Heart right ventricle (tissue), 16 donors: ENCODE measurements around the gene CYS1. TPM values are rescaled to one million over a fixed set of nuclear protein-coding genes. Genes with fewer than 3 reads are reported as not detected.

Experiments
- ATAC-seq, 8 donors: fragments of 200-7000 bp; cut with Tn5 transposase; one replicate each; pipeline ENCODE4 v1.9.1; 2020; ENCODE audit warnings: mild to moderate bottlenecking in 8 of 8, moderate library complexity in 8 of 8, moderate number of reproducible peaks in 1 of 8
- DNase-seq, 2 donors: peaks; one replicate each; pipeline ENCODE4 v3.0.0-alpha.2; 2020
- H3K27ac ChIP-seq, 10 donors: fragments of 200-600 bp; sonication (generic) in 2 of 10; one replicate each; pipeline versions ENCODE4 v1.5.0 to v1.8.0; 2020 to 2022; ENCODE audit warnings: mild to moderate bottlenecking in 3 of 10
- H3K27me3 ChIP-seq, 7 donors: fragments of 200-600 bp; one replicate each; pipeline ENCODE4 v1.8.0; 2021 to 2022; ENCODE audit warnings: mild to moderate bottlenecking in 2 of 7
- H3K36me3 ChIP-seq, 9 donors: fragments of 200-600 bp; sonication (generic) in 1 of 9; one replicate each; pipeline versions ENCODE4 v1.5.0 to v1.8.0; 2020 to 2022; ENCODE audit warnings: mild to moderate bottlenecking in 2 of 9
- H3K4me1 ChIP-seq, 9 donors: fragments of 200-600 bp; sonication (generic) in 1 of 9; one replicate each; pipeline versions ENCODE4 v1.5.0 to v1.8.0; 2020 to 2022; ENCODE audit warnings: mild to moderate bottlenecking in 4 of 9
- H3K4me3 ChIP-seq, 10 donors: fragments of 200-600 bp; sonication (generic) in 2 of 10; one replicate each; pipeline versions ENCODE4 v1.5.0 to v1.8.0; 2020 to 2022; ENCODE audit warnings: mild to moderate bottlenecking in 7 of 10, moderate library complexity in 2 of 10
- H3K9me3 ChIP-seq, 11 donors: fragments of 200-600 bp in 10 of 11; sonication (generic) in 2 of 11; one replicate each; pipeline versions ENCODE4 v1.5.0 to v1.8.0; 2013 to 2022; ENCODE audit warnings: mild to moderate bottlenecking in 2 of 11, control low read depth in 1 of 11, moderate library complexity in 1 of 11
- WGBS, 2 donors: extraction: QIAGEN DNeasy Blood & Tissue Kit; methylation state at CpG; one replicate each; pipeline ENCODE4 v1.1.7; 2013; ENCODE audit warnings: inconsistent platforms in 1 of 2; 5-methylcytosine and 5-hydroxymethylcytosine counted together
- intact Hi-C, 10 donors: fragments of 100-400 bp; cut with DNase I; formaldehyde crosslinking; loops; one replicate each; pipeline versions ENCODE4 v1.11.1 to v1.14.2; 2022
- polyA plus RNA-seq, 2 donors: library from polyadenylated mRNA; stranded (reverse); fragments of 200-250 nt; gene quantifications; one replicate each; pipeline ENCODE4 v1.2.3, GENCODE V29; 2013
- total RNA-seq, 10 donors: library from RNA; stranded (reverse); fragmentation: NEBNext Ultra II Directional in 3 of 10; extraction: Animal tissue kit (Norgen Biotek cat#: 25700) in 3 of 10; gene quantifications; one replicate each; pipeline versions ENCODE4 v1.2.1 to v1.2.4, GENCODE V29; 2021 to 2023
- TF ChIP-seq, protein P1 (sequence below), 9 donors: fragments of 200-600 bp; sonication (generic) in 2 of 9; IDR thresholded peaks; one replicate each; pipeline versions ENCODE4 v1.5.0 to v1.8.0; 2021 to 2022; ENCODE audit warnings: antibody characterized with exemption in 9 of 9, mild to moderate bottlenecking in 5 of 9, moderate library complexity in 1 of 9
- donor health status: Arrhythmogenic right ventricular cardiomyopathy.
- donor health status: ischemic (EF 13 %, LVEDD 7.1; RV severe dilation, severe dysfunction).
- donor health status: healthy with polysubstance abuse.
- donor health status: DM: no; HTN: yes; CAD: no.
- donor health status: DM: no; HTN: no; CAD: no.
- donor health status: ischemic (EF 25% LVEDD 6.9; RV normal size, moderate dysfunction).
- donor health status: ischemic (EF 25% LVEDD 5.7; RV mildly dilated, moderate dysfunction).
- donor health status: healthy.
- donor health status: DM: yes; HTN: yes; CAD: no.
- donor health status: Ischemic cardiomyopathy.
- donor health status: ischemic (EF 35%, LVEDD 5.7; RV mildly dilated, moderate dysfunction).
- donor health status: nonischemic (EF 11% LVEDD 7.7; RV severe dilation, severe dysfunction).
- donor health status: DM: yes; HTN: yes; CAD: no.
- donor health status: PGD.
- donor health status: ischemic (EF 29% LVEDD 5.4; RV normal size, mild dysfunction).
- donor health status: nonischemic (EF 23%, LVEDD 6.1; RV moderate dilation, normal function).

CYS1 gene
- total and polyA plus RNA-seq, 12 donors, result 0.38 to 7.2 (median 2.8) TPM

DNA sequence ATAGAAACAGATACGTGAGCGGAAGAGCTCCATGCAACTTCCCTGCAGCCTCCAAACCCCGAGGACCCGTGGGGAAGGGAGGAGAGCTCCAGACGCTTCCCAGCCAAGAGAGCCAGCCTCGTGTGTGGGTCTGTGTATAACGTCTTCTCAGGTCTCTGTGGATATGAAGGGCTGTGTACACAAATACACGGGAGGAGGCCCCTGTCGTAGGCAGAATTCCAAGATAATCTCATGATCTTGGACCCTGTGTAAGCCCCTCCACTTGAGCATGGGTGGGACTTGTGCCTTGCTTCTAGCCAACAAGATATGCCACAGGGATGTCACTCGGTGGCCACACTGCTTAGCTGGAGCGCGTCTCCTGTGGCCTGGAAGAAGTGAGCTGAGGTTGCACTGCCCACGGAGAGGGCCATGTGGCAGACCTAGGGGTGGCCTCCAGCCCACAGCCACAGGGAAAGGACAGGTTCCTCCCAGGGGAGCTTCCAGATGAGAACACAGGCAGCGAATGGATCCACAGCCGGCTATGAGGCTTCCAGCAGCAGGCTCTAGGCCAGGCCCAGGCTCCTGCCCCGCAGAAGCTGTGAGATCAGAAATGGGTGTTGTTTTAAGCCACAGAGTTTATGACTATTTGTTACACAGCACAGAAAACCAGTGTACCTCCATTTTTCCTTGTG lies 52.4 kb downstream of the CYS1 start:
- ATAC-seq (peak in 3 of 8 donors; percentile 3 to 20 (median 8)), DNase-seq (no peak)
- intact Hi-C loops, result loop anchor here in 1 of 10 donors (5.0 kb wide), 1 partner anchor 40 kb away; no protein-coding TSS in a partner anchor
- TF ChIP-seq, protein P1, sequence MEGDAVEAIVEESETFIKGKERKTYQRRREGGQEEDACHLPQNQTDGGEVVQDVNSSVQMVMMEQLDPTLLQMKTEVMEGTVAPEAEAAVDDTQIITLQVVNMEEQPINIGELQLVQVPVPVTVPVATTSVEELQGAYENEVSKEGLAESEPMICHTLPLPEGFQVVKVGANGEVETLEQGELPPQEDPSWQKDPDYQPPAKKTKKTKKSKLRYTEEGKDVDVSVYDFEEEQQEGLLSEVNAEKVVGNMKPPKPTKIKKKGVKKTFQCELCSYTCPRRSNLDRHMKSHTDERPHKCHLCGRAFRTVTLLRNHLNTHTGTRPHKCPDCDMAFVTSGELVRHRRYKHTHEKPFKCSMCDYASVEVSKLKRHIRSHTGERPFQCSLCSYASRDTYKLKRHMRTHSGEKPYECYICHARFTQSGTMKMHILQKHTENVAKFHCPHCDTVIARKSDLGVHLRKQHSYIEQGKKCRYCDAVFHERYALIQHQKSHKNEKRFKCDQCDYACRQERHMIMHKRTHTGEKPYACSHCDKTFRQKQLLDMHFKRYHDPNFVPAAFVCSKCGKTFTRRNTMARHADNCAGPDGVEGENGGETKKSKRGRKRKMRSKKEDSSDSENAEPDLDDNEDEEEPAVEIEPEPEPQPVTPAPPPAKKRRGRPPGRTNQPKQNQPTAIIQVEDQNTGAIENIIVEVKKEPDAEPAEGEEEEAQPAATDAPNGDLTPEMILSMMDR (IDR thresholded peaks at IDR 0.05), result no peak
- peak overlapping the region in 9 of 10 donors; percentile 65 to 91 (median 83) for H3K27ac ChIP-seq
- H3K9me3 ChIP-seq, result no peaks in the 10 kb centered on the region
- no peak overlapping the region for H3K4me3 ChIP-seq
- peaks cover 14 to 39% (median 31%) of the 10 kb centered on the region in 9 donors for H3K4me1 ChIP-seq
- WGBS, 2 donors, result 69 to 72% methylated on average over 16 of the region's 16 CpGs
- H3K27me3 ChIP-seq, result no peaks in the 10 kb centered on the region
- no peaks in the 10 kb centered on the region for H3K36me3 ChIP-seq

DNA sequence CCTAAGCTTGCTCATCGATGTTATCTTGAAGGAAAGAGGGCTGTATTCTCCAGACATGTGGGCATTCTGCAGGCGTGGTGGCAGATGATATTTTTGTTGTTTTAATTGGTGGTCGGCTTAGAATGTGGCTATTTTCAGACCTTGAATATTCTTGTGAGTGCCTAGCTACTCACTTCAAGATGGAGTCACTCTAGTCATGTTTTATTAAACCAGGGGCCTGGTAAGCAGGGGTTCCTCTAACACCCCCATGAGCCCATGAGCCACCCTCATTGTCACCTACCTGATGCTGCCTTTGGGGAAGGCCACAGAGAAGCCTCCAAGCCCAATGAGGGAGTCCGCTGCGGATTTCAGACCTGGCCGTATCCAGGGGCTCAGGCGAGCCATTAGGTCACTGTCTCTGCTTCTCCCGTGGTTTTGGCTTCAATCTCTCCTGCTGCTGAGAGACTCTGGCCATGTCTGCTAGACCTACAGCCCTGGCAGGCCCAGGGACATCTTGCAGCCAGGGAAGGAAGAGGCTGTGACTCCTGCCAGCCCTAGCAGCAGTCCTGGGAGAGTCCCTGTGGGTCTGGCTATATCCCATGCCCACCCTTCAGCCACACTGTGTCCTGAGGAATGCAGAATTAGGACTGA lies 53.2 kb downstream of the CYS1 start:
- H3K27me3 ChIP-seq, result no peaks in the 10 kb centered on the region
- no peak overlapping the region for H3K4me3 ChIP-seq
- no peaks in the 10 kb centered on the region for H3K36me3 ChIP-seq
- ATAC-seq (no peak), DNase-seq (no peak)
- H3K4me1 ChIP-seq, result peaks cover 14 to 39% (median 31%) of the 10 kb centered on the region in 9 donors
- 85 to 91% methylated on average over 8 of the region's 8 CpGs for WGBS, 2 donors
- peak overlapping the region in 7 of 10 donors; percentile 80 to 91 (median 83) for H3K27ac ChIP-seq
- intact Hi-C loops, result loop anchor here in 1 of 10 donors (5.0 kb wide), 1 partner anchor 40 kb away; no protein-coding TSS in a partner anchor
- H3K9me3 ChIP-seq, result no peaks in the 10 kb centered on the region
- TF ChIP-seq, protein P1 (IDR thresholded peaks at IDR 0.05), result no peak

DNA sequence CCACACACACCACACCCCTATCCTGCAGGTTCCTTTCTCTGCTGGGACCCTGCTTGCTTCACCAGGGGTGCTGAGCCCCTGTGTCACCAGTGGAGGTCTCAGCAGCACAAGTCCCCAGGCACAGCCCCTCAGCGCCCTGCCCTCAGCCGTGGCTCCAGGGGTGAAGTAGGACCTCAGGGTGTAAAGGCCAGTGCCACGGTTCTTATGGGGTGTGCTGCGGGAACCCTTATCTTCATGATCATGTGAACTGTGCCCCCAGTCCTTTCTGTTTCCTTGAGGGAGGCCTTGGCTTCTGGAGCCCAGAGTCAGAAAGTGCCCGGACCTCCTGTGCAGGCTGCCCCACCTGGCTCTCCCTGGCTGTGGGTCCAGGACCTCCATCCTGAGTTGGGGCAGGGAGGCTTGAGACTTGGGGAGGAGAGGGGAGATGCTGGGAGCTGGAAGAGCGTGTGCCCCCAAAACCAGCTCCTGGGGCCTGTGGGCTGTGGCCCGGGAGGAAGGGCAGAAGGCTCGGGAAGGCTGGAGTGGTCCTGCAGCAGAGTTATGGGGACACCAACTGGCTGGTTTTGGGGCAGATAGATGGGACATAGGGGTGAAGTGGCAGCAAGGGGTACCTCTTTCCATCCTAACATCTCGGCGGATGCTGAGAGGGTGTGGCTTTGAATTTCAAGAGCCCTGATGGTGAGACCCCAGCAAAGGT lies 57.1 kb downstream of the CYS1 start:
- no peak overlapping the region for H3K27ac ChIP-seq
- ATAC-seq, result no peak
- no peaks in the 10 kb centered on the region for H3K36me3 ChIP-seq
- intact Hi-C loops, result no loop called here
- peaks cover 4 to 18% (median 6%) of the 10 kb centered on the region in 9 donors for H3K4me1 ChIP-seq
- TF ChIP-seq, protein P1 (IDR thresholded peaks at IDR 0.05), result peak in 2 of 9 donors; percentile 12 to 24
- WGBS, 2 donors, result 85 to 91% methylated on average over 10 of the region's 10 CpGs
- no peak overlapping the region for H3K4me3 ChIP-seq
- DNase-seq, result no peak
- H3K27me3 ChIP-seq, result no peaks in the 10 kb centered on the region
- H3K9me3 ChIP-seq, result no peaks in the 10 kb centered on the region

DNA sequence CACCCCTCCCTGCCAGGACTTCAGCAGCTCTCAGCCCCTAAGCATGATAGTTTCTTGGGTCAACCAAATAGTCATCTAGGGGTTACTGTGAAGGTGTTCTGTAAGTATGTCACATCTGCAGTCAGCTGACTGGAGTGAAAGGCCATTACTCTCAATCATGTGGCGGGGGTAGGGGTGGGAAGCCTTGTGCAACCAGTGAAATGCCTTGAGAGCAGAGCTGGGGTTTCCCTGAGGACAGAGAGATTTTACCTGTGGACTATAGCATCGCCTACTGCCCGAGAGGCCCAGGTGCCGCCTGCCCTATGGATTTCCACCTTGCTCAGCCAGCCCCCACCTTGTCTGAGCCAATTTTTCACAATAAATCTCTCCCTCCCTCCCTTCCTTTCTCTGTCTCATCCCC lies 57.8 kb downstream of the CYS1 start:
- DNase-seq (no peak), ATAC-seq (no peak)
- TF ChIP-seq, protein P1 (IDR thresholded peaks at IDR 0.05), result no peak
- intact Hi-C loops, result no loop called here
- no peak overlapping the region for H3K4me3 ChIP-seq
- H3K4me1 ChIP-seq, result peaks cover 0 to 14% (median 0%) of the 10 kb centered on the region in 9 donors
- no peaks in the 10 kb centered on the region for H3K27me3 ChIP-seq
- 96 to 97% methylated on average over 4 of the region's 4 CpGs for WGBS, 2 donors
- no peaks in the 10 kb centered on the region for H3K36me3 ChIP-seq
- H3K9me3 ChIP-seq, result peaks cover 0 to 6% (median 0%) of the 10 kb centered on the region in 11 donors
- no peak overlapping the region for H3K27ac ChIP-seq
